GM19025 (cell line): ENCODE data around the gene TAS2R50.
"Not testable (repeated sequence)": the region's sequence is repeated elsewhere in the genome, so short reads cannot be mapped to it uniquely, and the experiment has no call there.

Experiments used
- ATAC-seq: cut with Tn5 transposase; IDR thresholded peaks from one replicate; pipeline ENCODE4 v1.9.1; 2021; ENCODE audit warnings: mild to moderate bottlenecking, low read depth, moderate library complexity; ENCODE audit not compliant: unreplicated experiment

Gene TAS2R50

GRCh38 chr12:10986812-10987211, at the start of gene TAS2R50:
Gene TAS2R50, minus strand, starts transcription at chr12:10986912. Its CDS starts 52 bp downstream, at chr12:10986860.
- ATAC-seq = no peak

DNA sequence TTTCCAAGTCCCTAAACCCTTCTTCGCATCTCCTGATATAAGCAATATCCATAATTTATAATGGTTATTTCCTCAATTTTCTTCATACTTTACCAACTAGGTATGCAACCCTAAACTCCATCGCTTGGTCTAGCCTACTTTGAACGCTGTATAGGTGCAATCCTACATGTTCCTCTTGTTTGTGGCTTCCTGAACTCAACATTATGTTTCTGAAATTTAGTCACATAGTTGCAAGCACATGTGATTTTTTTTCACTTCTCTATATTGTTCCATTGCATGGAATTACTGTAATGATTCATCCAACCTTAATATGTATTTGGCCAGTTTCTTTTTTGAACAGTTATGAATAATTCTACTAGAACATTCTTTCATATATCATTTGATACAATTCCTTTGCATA, 47.2 kb upstream of the TAS2R50 start:
- ATAC-seq = not testable (repeated sequence)

- ATAC-seq = no peak
Measured at GRCh38 chr12:11031307-11031706, 44.6 kb upstream of the TAS2R50 start, which contains the start of gene TAS2R31. Gene TAS2R31, minus strand, starts transcription at chr12:11031407. Its CDS starts 72 bp downstream, at chr12:11031335.

GRCh38 chr12:11026118-11026517, 39.4 kb upstream of the TAS2R50 start:
- ATAC-seq = no peak

GRCh38 chr12:11023387-11023786, 36.7 kb upstream of the TAS2R50 start:
- no peak for ATAC-seq

- ATAC-seq = no peak
Measured at GRCh38 chr12:11022520-11022919, 35.8 kb upstream of the TAS2R50 start, which contains the start of gene TAS2R19. Gene TAS2R19, minus strand, starts transcription at chr12:11022620. Its CDS starts 49 bp downstream, at chr12:11022571.

DNA sequence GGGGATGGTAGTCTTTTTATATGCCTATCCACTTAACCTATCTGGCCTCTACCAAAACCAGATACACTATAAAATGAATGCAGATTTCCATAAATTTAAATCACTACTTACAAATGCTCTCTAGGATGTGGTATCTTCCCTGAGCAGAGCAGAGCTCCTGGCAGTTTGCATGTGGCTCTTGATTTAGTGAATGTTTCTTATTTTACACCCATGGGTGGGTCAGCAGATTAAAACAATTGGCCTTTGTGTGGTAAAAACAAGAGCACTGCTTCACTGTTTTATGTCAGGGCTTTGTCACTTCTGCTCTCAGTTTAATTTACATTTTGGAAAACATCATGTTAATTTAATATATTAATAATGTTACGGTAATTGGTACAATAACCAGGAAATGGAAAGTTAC, 30.2 kb upstream of the TAS2R50 start:
- no peak for ATAC-seq

- no peak for ATAC-seq
Measured at GRCh38 chr12:11015775-11016430, 29.2 kb upstream of the TAS2R50 start.

DNA sequence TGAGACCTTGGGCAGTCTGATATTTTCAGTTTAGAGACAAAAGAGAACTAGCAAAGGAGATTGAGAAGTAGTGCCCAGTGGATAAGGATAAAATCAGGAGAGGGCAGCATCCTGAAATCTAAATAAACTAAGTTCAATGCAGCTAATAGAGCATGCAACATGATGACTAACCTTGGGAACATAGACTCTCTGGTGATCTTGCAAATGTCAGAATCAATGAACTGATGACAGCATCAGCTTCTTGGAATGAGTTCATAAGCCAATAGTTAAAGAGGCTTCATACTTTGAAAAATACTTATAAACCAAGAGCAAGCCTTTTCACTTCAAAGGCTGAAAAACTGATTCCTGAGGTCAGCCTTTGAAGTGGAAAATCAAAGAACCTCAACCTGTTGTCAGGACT, 27.5 kb upstream of the TAS2R50 start:
- no peak for ATAC-seq

DNA sequence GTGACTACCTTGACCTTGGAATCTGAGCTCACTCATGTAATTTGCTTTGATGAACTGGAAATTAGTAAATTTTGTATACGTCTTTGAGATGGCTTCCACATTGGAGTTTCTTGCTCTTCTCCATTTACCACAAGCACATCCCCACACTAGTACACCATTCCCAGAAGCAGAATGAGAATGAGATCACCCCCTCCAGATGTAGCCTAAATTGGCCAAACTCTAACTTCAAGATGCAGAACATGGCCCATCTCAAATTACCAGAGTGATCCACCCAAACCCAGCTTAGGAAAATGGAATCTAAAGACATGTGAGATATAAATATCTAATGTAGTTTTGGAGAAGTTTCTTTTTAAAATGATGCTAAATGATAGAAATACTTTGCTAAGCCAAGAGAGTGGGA, 20.9 kb upstream of the TAS2R50 start:
- ATAC-seq = no peak

DNA sequence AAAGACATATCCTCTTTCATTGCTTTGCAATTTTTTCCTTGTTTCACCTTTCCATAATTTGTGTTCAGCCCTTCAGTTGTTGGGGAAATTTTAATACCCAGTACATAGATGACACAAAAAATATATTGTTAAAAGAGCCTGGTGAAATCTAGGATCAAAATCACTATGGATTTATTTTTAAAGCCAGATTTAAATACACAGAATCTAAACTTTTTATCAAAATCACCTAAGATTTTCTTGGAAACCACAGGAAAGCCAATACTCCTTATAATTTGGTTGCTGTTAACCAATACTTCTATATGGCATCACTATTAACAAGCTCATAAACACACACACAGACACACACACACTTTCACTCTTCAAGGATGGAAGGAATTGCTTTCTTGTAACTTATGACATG, 11.5 kb upstream of the TAS2R50 start, which contains the start of gene TAS2R20:
Gene TAS2R20, minus strand, starts transcription at position 101 of the 400 bp plus-strand sequence. CDS start 429 bp downstream, outside the sequence.
- no peak for ATAC-seq

- no peak for ATAC-seq
Measured at GRCh38 chr12:10994307-10994706, 7.6 kb upstream of the TAS2R50 start.

GRCh38 chr12:10989107-10989506, 2.4 kb upstream of the TAS2R50 start:
- no peak for ATAC-seq

DNA sequence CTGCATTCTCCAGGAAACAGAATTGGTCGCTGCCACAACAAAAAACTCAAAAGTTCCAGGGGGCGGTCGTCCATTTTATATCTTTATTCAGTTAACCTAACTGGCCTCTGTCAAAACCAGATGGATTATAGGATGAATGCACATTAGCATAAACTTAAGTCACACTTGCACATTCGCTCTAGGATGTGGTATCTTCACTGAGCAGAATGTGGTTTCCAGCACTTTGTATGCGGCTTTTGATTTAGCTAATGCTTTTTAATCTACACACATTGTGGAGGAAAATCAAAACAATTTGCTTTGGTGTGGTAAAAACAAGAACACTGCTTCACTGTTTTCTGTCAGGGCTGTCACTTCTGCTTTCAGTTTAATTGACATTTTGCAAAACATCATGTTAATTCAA, 4.5 kb downstream of the TAS2R50 start:
- no peak for ATAC-seq

- no peak for ATAC-seq
Measured at GRCh38 chr12:10974965-10975364, 11.7 kb downstream of the TAS2R50 start.

- no peak for ATAC-seq
Measured at GRCh38 chr12:10968765-10969456, 17.8 kb downstream of the TAS2R50 start.

DNA sequence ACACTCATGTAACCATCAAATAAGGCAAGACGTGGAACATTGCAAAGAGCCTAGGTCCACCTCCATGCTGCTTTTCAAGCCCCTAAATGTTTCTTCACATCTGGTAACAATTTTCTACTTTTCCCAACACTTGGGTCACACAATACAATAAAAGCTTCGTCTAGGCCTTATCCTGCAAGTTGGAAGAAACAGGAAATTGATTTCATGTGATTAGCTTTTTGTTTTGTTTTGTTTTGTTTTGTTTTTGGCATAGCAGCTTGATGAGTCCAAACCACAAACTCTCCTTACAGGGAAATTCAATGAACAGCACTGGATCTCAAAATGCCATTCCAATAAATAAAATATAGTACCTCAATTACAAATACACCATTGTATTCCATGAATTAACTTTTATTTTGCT, 19.3 kb downstream of the TAS2R50 start:
- no peak for ATAC-seq

DNA sequence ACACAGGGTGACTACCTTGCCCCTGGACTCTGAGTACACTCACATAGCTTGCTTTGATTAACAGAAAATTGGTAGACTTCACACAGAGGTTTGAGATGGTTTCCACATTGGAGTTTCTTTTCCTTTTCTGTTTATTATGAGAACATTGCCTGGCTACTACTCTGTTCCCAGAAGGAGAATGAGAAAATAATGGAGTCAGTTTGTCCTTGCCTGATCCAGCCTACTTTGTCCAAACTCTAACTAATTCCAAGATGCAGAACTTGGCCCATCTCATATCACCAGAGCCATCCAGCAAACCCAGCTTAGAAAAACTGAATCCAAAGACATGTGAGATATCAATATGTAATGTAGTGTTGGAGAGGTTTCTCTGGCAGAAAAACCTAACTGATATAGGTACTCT, 20.4 kb downstream of the TAS2R50 start:
- no peak for ATAC-seq

- ATAC-seq = no peak
Measured at GRCh38 chr12:10965476-10965875, 21.2 kb downstream of the TAS2R50 start.

DNA sequence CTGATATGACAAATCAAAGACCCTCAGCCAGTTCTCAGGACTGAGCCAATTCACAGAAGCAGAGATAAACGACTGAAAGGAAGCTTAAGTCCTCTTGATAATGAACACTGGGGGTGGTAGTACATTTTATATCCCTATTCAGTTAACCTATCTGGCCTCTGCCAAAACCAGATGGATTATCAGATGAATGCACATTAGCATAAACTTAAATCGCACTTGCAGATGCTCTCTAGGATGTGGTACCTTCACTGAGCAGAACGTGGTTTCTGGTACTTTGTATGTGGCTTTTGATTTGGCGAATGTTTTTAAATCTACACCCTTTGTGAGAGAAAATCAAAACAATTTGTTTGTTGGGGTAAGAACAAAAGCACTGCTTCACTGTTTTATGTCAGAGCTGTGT, 26.5 kb downstream of the TAS2R50 start:
- ATAC-seq = no peak

DNA sequence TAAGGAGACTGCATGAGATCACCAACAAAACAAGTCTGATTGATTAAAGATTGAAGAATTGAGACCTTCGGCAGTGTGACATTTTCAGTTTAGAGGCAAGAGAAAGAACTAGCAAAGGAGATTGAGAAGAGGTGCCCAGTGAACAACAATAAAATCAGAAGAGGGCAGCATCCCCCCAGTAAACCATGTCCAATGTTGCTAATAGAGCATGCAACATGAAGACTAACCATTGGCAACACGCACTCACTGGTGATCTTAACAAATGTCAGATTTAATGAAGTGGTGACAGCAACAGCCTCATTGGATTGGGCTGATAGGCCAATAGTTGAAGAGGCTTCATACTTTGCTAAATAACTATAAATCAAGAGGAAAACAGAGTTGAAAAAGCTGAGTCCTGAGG, 26.9 kb downstream of the TAS2R50 start:
- ATAC-seq = no peak

- no peak for ATAC-seq
Measured at GRCh38 chr12:10957741-10958140, 29.0 kb downstream of the TAS2R50 start.
